Measurements from ENCODE around the gene AFAP1L2. TPM values are rescaled to one million over a fixed set of nuclear protein-coding genes. Genes with fewer than 3 reads are reported as not detected.

The AFAP1L2 gene
- total RNA-seq, 1 experiment from 2014 or later, result 170 TPM

DNA sequence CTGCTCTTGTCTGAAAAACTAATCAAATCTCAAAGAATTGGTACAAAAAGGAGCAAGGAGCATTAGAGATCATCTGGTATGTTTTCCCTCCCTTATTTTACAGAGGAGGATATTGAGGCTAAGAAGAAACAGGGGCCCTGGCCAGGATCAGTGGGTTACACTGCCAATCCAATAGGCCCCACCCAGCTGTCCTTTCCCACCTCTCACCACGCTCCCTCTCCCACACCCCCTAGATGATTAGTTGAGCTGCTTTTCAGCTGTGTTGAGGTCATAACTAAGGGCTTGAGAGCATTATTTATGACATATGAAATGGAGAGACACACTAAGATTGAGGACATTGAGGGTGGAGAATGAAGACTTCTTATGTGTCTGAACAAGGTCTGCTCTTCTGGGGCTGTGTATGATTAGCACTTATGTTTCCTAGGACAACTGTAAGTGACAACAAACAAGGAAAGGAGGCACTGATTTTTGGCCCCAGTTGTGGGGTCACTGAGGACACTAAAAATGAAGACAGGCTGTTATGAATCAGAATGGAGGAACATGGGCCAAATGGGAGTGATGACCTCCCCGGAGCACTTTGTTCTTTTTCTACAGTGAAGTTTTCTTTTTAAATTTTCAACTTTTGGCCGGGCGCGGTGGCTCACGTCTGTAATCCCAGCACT is 138.8 kb downstream of the AFAP1L2 start:
- no peaks in the 10 kb centered on the region for H3K36me3 ChIP-seq (ENCODE audit: control insufficient read depth, insufficient read depth, low read length)
- TF ChIP-seq, protein P1, sequence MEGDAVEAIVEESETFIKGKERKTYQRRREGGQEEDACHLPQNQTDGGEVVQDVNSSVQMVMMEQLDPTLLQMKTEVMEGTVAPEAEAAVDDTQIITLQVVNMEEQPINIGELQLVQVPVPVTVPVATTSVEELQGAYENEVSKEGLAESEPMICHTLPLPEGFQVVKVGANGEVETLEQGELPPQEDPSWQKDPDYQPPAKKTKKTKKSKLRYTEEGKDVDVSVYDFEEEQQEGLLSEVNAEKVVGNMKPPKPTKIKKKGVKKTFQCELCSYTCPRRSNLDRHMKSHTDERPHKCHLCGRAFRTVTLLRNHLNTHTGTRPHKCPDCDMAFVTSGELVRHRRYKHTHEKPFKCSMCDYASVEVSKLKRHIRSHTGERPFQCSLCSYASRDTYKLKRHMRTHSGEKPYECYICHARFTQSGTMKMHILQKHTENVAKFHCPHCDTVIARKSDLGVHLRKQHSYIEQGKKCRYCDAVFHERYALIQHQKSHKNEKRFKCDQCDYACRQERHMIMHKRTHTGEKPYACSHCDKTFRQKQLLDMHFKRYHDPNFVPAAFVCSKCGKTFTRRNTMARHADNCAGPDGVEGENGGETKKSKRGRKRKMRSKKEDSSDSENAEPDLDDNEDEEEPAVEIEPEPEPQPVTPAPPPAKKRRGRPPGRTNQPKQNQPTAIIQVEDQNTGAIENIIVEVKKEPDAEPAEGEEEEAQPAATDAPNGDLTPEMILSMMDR (IDR thresholded peaks at IDR 0.05), result no peak
- TF ChIP-seq SIN3A (IDR thresholded peaks at IDR 0.05; ENCODE audit: borderline replicate concordance, insufficient read depth, low read depth, low read length), result no peak
- TF ChIP-seq POLR2AphosphoS5 (IDR thresholded peaks at IDR 0.05; ENCODE audit: low read depth, low read length), result no peak
- no peak for TF ChIP-seq REST (IDR thresholded peaks at IDR 0.05; ENCODE audit: insufficient read depth in 1 of 2, low read depth in 2 of 2, low read length in 1 of 2)
- TF ChIP-seq TCF7L2 (IDR thresholded peaks at IDR 0.05; ENCODE audit: low read depth, low read length), result no peak
- in situ Hi-C loops (cut with HindIII; ENCODE audit: low pct_unique_long_range_greater_than_20kb, low sequenced_read_pairs), result no loop called here

GRCh38 chr10:114262496-114262895 is 141.8 kb downstream of the AFAP1L2 start:
- Histone ChIP-seq H3K27me3 (ENCODE audit: control insufficient read depth, insufficient read depth, low read length) (no peaks in the 10 kb centered on the region), H3K4me1 (ENCODE audit: control insufficient read depth, insufficient read depth, low read length) (peaks cover 7% of the 10 kb centered on the region; the same call in 1 of the 2 replicates), H3K9me3 (ENCODE audit: control insufficient read depth, insufficient read depth, low read depth, low read length) (no peaks in the 10 kb centered on the region), H3K4me3 (ENCODE audit: low read depth in 2 of 2, low read length in 2 of 2) (no peak overlapping the region), H3K36me3 (ENCODE audit: control insufficient read depth, insufficient read depth, low read length) (no peaks in the 10 kb centered on the region), H3K27ac (ENCODE audit: low read length) (no peak overlapping the region)
- CTCF ChIA-PET, result no interaction called here
- TF ChIP-seq, protein P1 (IDR thresholded peaks at IDR 0.05), result no peak
- TF ChIP-seq SIN3A (IDR thresholded peaks at IDR 0.05; ENCODE audit: borderline replicate concordance, insufficient read depth, low read depth, low read length) (no peak), REST (IDR thresholded peaks at IDR 0.05; ENCODE audit: insufficient read depth in 1 of 2, low read depth in 2 of 2, low read length in 1 of 2) (no peak), TCF7L2 (IDR thresholded peaks at IDR 0.05; ENCODE audit: low read depth, low read length) (no peak), POLR2AphosphoS5 (IDR thresholded peaks at IDR 0.05; ENCODE audit: low read depth, low read length) (no peak)
- DNase-seq (ENCODE audit: low read depth, low spot score), result no peak
- no TSS peak for BruUV-seq (replicated peaks)
- in situ Hi-C loops (cut with HindIII; ENCODE audit: low pct_unique_long_range_greater_than_20kb, low sequenced_read_pairs), result no loop called here
- POLR2A ChIA-PET, result no interaction called here
- no peak for ATAC-seq
- intact Hi-C loops (cut with micrococcal nuclease; ENCODE audit: unreplicated experiment), result no loop called here

More for the DNA sequence above, 138.8 kb downstream of the AFAP1L2 start:
- H3K27me3 ChIP-seq (ENCODE audit: control insufficient read depth, insufficient read depth, low read length), result no peaks in the 10 kb centered on the region
- H3K4me1 ChIP-seq (ENCODE audit: control insufficient read depth, insufficient read depth, low read length), result peaks cover 7% of the 10 kb centered on the region; the same call in 1 of the 2 replicates
- no peak for ATAC-seq
- CTCF ChIA-PET, result interaction anchor here (0.6 kb wide), 1 partner anchor 561 kb away, joined by 4 read pairs; no protein-coding TSS in a partner anchor
- POLR2A ChIA-PET, result no interaction called here
- H3K27ac ChIP-seq (ENCODE audit: low read length), result no peak overlapping the region
- no TSS peak for BruUV-seq (replicated peaks)
- no peak for DNase-seq (ENCODE audit: low read depth, low spot score)
- no peaks in the 10 kb centered on the region for H3K9me3 ChIP-seq (ENCODE audit: control insufficient read depth, insufficient read depth, low read depth, low read length)
- H3K4me3 ChIP-seq (ENCODE audit: low read depth in 2 of 2, low read length in 2 of 2), result no peak overlapping the region
- intact Hi-C loops (cut with micrococcal nuclease; ENCODE audit: unreplicated experiment), result no loop called here

Measured in Panc1 (cell line).